ENCODE data around the gene CCM2.
A peak's percentile ranks its signal among the peaks of the same experiment; 100 is the strongest.

CCM2 gene

GRCh38 chr7:45000093-45001032 lies at the start of gene CCM2:
Gene CCM2 (plus strand): TSS chr7:45000201. CDS start chr7:45000334, 133 bp downstream.
- peak; percentile 31 for DNase-seq

- DNase-seq = no peak
These were observed 46.8 kb upstream of the CCM2 start for GRCh38 chr7:44953156-44953555.

- DNase-seq = no peak
These were observed 44.3 kb upstream of the CCM2 start for GRCh38 chr7:44955733-44956132.

GRCh38 chr7:44956157-44956766 lies 43.7 kb upstream of the CCM2 start:
- no peak for DNase-seq

- no peak for DNase-seq
These were observed 41.2 kb upstream of the CCM2 start for GRCh38 chr7:44958645-44959344.

GRCh38 chr7:44959433-44959951 lies 40.5 kb upstream of the CCM2 start:
- DNase-seq = no peak

GRCh38 chr7:44960011-44960580 lies 39.9 kb upstream of the CCM2 start:
- no peak for DNase-seq

- DNase-seq = no peak
These were observed 38.0 kb upstream of the CCM2 start for GRCh38 chr7:44961844-44962482.

GRCh38 chr7:44962483-44963251 lies 37.3 kb upstream of the CCM2 start:
- DNase-seq = no peak

GRCh38 chr7:44963364-44964290 lies 36.4 kb upstream of the CCM2 start:
- no peak for DNase-seq

- DNase-seq = no peak
These were observed 35.6 kb upstream of the CCM2 start for GRCh38 chr7:44964384-44964830.

- DNase-seq = no peak
These were observed 35.1 kb upstream of the CCM2 start for GRCh38 chr7:44964831-44965440.

GRCh38 chr7:44965441-44965903 lies 34.5 kb upstream of the CCM2 start:
- no peak for DNase-seq

GRCh38 chr7:44965937-44966730 lies 33.9 kb upstream of the CCM2 start:
- DNase-seq = no peak

GRCh38 chr7:44966731-44967538 lies 33.1 kb upstream of the CCM2 start:
- DNase-seq = no peak

- DNase-seq = no peak
These were observed 32.2 kb upstream of the CCM2 start for GRCh38 chr7:44967571-44968446.

Measured in stimulated activated CD4-positive, alpha-beta T cell treated with anti-CD3 and anti-CD28 coated beads, Interleukin-4, amount 100 ng/mL, for 1 hour (primary cell).